Measurements from ENCODE around the gene TPRG1L. TPM values are rescaled to one million over a fixed set of nuclear protein-coding genes. Genes with fewer than 3 reads are reported as not detected.

The TPRG1L gene
- total and polyA plus RNA-seq, 7 donors: 33.9 to 66.4 (median 40.2) TPM

GRCh38 chr1:3633344-3634058 lies 8.7 kb downstream of the TPRG1L start:
- H3K4me1 ChIP-seq: no peaks in the 10 kb centered on the region

GRCh38 chr1:3634059-3634800 lies 9.4 kb downstream of the TPRG1L start:
- peak in 1 of 4 donors; percentile 24 for ATAC-seq
- H3K4me3 ChIP-seq: no peak overlapping the region
- H3K27ac ChIP-seq: no peak overlapping the region
- TF ChIP-seq CTCF (IDR thresholded peaks at IDR 0.05): no peak
- 90 to 95% (median 91%) methylated on average over 20 to 22 of the region's 22 CpGs for WGBS, 3 donors
- no peaks in the 10 kb centered on the region for H3K9me3 ChIP-seq
- H3K4me1 ChIP-seq: no peaks in the 10 kb centered on the region
- intact Hi-C loops (cut with DNase I): no loop called here
- H3K27me3 ChIP-seq (ENCODE audit: insufficient read depth in 3 of 3, low read length in 2 of 3): no peaks in the 10 kb centered on the region
- H3K36me3 ChIP-seq (ENCODE audit: insufficient read depth in 1 of 2, low read depth in 1 of 2): peaks cover 13 to 99% of the 10 kb centered on the region in 2 donors
- DNase-seq: no peak

More at GRCh38 chr1:3633344-3634058, 8.7 kb downstream of the TPRG1L start:
- no peak for TF ChIP-seq CTCF (IDR thresholded peaks at IDR 0.05)
- intact Hi-C loops (cut with DNase I): no loop called here
- no peaks in the 10 kb centered on the region for H3K27me3 ChIP-seq (ENCODE audit: insufficient read depth in 3 of 3, low read length in 2 of 3)
- H3K4me3 ChIP-seq: no peak overlapping the region
- ATAC-seq (no peak), DNase-seq (no peak)
- peaks cover 13 to 99% of the 10 kb centered on the region in 2 donors for H3K36me3 ChIP-seq (ENCODE audit: insufficient read depth in 1 of 2, low read depth in 1 of 2)
- H3K9me3 ChIP-seq: no peaks in the 10 kb centered on the region
- WGBS, 3 donors: 85 to 86% (median 86%) methylated on average over 28 of the region's 28 CpGs
- no peak overlapping the region for H3K27ac ChIP-seq

GRCh38 chr1:3636080-3636479 lies 11.3 kb downstream of the TPRG1L start:
- no peaks in the 10 kb centered on the region for H3K4me1 ChIP-seq
- no peak for TF ChIP-seq CTCF (IDR thresholded peaks at IDR 0.05)
- DNase-seq (no peak), ATAC-seq (no peak)
- no peak overlapping the region for H3K4me3 ChIP-seq
- no peaks in the 10 kb centered on the region for H3K27me3 ChIP-seq (ENCODE audit: insufficient read depth in 3 of 3, low read length in 2 of 3)
- H3K9me3 ChIP-seq: no peaks in the 10 kb centered on the region
- 92 to 94% (median 93%) methylated on average over 14 of the region's 14 CpGs for WGBS, 3 donors
- H3K27ac ChIP-seq: no peak overlapping the region
- H3K36me3 ChIP-seq (ENCODE audit: insufficient read depth in 1 of 2, low read depth in 1 of 2): peaks cover 6 to 81% of the 10 kb centered on the region in 2 donors
- intact Hi-C loops (cut with DNase I): no loop called here

DNA sequence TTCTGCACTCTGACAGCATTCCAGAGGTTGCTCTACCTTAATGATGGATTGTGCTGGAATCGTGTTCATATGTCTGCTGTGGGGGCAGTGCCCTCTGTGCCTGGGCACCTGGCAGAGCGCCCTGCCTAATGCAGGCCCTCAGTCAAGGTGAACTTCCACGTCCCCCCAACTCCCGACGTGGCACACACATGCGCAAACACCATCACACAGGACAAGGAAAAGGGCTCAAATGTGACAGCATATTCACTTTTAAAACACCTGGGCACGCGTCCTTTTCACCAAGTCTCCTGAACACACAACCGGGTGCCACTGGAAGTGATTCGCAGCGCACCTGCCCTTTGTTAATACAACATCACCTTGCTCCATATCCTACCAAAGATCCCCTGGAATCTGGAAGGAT lies 11.7 kb downstream of the TPRG1L start:
- Histone ChIP-seq H3K27me3 (ENCODE audit: insufficient read depth in 3 of 3, low read length in 2 of 3) (no peaks in the 10 kb centered on the region), H3K27ac (no peak overlapping the region), H3K9me3 (no peaks in the 10 kb centered on the region), H3K4me3 (no peak overlapping the region), H3K4me1 (no peaks in the 10 kb centered on the region), H3K36me3 (ENCODE audit: insufficient read depth in 1 of 2, low read depth in 1 of 2) (peaks cover 6 to 77% of the 10 kb centered on the region in 2 donors)
- ATAC-seq (no peak), DNase-seq (no peak)
- 91 to 97% (median 93%) methylated on average over 11 of the region's 11 CpGs for WGBS, 3 donors
- no peak for TF ChIP-seq CTCF (IDR thresholded peaks at IDR 0.05)
- intact Hi-C loops (cut with DNase I): no loop called here

Measured in psoas muscle (tissue), 8 donors.